SKM-1 treated with dmso at 0.1 percent for 144 hours (cell line): ENCODE results near the gene ZNF462.

ENCODE experiments used
- DNase-seq: peaks from one replicate; lab custom pipeline; 2025; ENCODE audit not compliant: unreplicated experiment; lab: John Stamatoyannopoulos, UW

Gene ZNF462

GRCh38 chr9:106993603-106994002 lies 130.6 kb downstream of the ZNF462 start:
- DNase-seq, result no peak

- no peak for DNase-seq
Measured at GRCh38 chr9:106994463-106994862, 131.5 kb downstream of the ZNF462 start.

- DNase-seq, result no peak
Measured at GRCh38 chr9:107000218-107000617, 137.3 kb downstream of the ZNF462 start.

GRCh38 chr9:107005201-107005600 lies 142.2 kb downstream of the ZNF462 start:
- no peak for DNase-seq

- no peak for DNase-seq
Measured at GRCh38 chr9:107007402-107007801, 144.4 kb downstream of the ZNF462 start.

- DNase-seq, result no peak
Measured at GRCh38 chr9:107008011-107008410, 145.0 kb downstream of the ZNF462 start.

GRCh38 chr9:107008447-107008846 lies 145.5 kb downstream of the ZNF462 start:
- DNase-seq, result no peak

- DNase-seq, result no peak
Measured at GRCh38 chr9:107016383-107016782, 153.4 kb downstream of the ZNF462 start.

- no peak for DNase-seq
Measured at GRCh38 chr9:107018861-107019545, 156.0 kb downstream of the ZNF462 start.

GRCh38 chr9:107020040-107020530 lies 157.1 kb downstream of the ZNF462 start:
- no peak for DNase-seq

GRCh38 chr9:107024193-107024592 lies 161.2 kb downstream of the ZNF462 start:
- no peak for DNase-seq

- no peak for DNase-seq
Measured at GRCh38 chr9:107025260-107026035, 162.5 kb downstream of the ZNF462 start.

GRCh38 chr9:107029146-107029545 lies 166.2 kb downstream of the ZNF462 start:
- no peak for DNase-seq

GRCh38 chr9:107033966-107034365 lies 171.0 kb downstream of the ZNF462 start:
- DNase-seq, result no peak

- DNase-seq, result no peak
Measured at GRCh38 chr9:107034831-107035230, 171.9 kb downstream of the ZNF462 start.

GRCh38 chr9:107036367-107036766 lies 173.4 kb downstream of the ZNF462 start:
- DNase-seq, result no peak

GRCh38 chr9:107039542-107039941 lies 176.6 kb downstream of the ZNF462 start:
- no peak for DNase-seq

- DNase-seq, result no peak
Measured at GRCh38 chr9:107042606-107043005, 179.6 kb downstream of the ZNF462 start.

- no peak for DNase-seq
Measured at GRCh38 chr9:107043886-107044285, 180.9 kb downstream of the ZNF462 start.

GRCh38 chr9:107044872-107045271 lies 181.9 kb downstream of the ZNF462 start:
- DNase-seq, result no peak

GRCh38 chr9:107046692-107047091 lies 183.7 kb downstream of the ZNF462 start:
- DNase-seq, result no peak

GRCh38 chr9:107049046-107049802 lies 186.3 kb downstream of the ZNF462 start:
- DNase-seq, result no peak
